ENCODE measurements around the gene AFAP1. TPM values are rescaled to one million over a fixed set of nuclear protein-coding genes. Genes with fewer than 3 reads are reported as not detected.

Gene AFAP1
- total and polyA plus RNA-seq, 8 donors = 3.2 to 15.9 (median 6.3) TPM

DNA sequence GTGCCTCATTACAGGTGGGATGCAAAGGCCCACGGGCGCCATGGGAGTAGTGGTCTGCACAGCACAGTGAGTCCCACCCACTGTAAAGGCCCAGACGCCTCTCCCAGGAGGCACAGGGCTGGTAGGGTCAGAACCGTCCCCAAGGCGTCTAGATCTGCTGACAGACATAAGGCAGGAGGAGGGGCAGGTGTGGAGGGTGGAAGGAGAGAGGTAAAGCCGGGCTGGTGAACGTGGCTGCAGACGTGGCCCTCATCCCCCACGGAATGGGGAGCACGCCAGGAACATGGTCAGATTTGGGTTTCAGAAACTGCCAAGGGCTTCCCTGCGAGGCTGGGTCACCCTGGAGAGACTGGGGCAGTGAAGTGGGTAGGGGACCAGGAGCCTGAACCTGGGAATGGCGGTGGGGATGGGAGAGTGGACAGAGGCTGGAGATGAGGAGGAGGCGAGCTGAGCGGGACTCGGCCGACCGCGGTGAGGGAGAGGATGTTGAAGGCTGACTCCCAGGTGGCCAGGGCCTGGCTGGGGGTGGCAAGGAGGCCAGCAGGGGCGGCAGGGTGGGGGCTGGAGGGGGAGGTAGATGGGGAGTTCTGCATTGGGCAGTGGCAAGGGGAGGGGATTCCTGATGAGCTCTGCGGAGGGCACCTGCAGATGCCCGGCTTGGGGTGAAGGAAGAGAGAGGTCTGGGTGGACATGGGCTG lies 184.9 kb downstream of the AFAP1 start:
- H3K4me3 ChIP-seq = no peak overlapping the region
- peak in 1 of 6 donors; percentile 11 for DNase-seq
- WGBS, 2 donors = 85 to 86% methylated on average over 20 to 21 of the region's 21 CpGs

GRCh38 chr4:7753931-7754465 lies 185.7 kb downstream of the AFAP1 start:
- peak in 1 of 6 donors; percentile 1 for DNase-seq
- no peaks in the 10 kb centered on the region for H3K36me3 ChIP-seq
- no peak overlapping the region for H3K4me3 ChIP-seq
- peak overlapping the region in 2 of 4 donors; percentile 47 to 54 for H3K27ac ChIP-seq
- intact Hi-C loops (cut with DNase I) = no loop called here
- 79 to 85% methylated on average over 15 of the region's 15 CpGs for WGBS, 2 donors
- no peak for TF ChIP-seq CTCF (IDR thresholded peaks at IDR 0.05)
- no peaks in the 10 kb centered on the region for H3K4me1 ChIP-seq
- no peaks in the 10 kb centered on the region for H3K27me3 ChIP-seq
- H3K9me3 ChIP-seq = no peaks in the 10 kb centered on the region
- no peak for ATAC-seq
- no peak for FAIRE-seq

More for the DNA sequence above, 184.9 kb downstream of the AFAP1 start:
- H3K27me3 ChIP-seq = no peaks in the 10 kb centered on the region
- intact Hi-C loops (cut with DNase I) = no loop called here
- no peaks in the 10 kb centered on the region for H3K4me1 ChIP-seq
- H3K9me3 ChIP-seq = no peaks in the 10 kb centered on the region
- TF ChIP-seq CTCF (IDR thresholded peaks at IDR 0.05) = no peak
- no peak overlapping the region for H3K27ac ChIP-seq
- H3K36me3 ChIP-seq = no peaks in the 10 kb centered on the region
- FAIRE-seq (no peak), ATAC-seq (no peak)

DNA sequence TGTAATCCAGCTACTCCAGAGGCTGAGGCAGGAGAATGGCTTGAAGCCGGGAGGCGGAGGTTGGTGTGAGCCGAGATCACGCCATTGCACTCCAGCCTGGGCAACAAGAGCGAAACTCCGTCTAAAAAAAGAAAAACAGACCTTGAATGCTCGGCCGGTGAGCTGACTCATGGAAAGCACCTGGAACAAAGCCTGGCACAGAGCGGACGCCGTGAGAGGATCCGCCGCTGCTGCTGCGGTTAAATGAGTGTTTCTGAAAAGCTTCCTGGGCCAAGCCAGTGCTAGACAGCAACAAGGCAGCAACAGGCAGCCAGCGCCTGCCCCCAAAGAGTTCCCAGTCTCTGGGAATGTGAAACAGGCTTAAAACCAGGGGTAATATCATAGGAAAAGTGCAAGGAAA lies 186.4 kb downstream of the AFAP1 start:
- 59 to 72% methylated on average over 15 of the region's 15 CpGs for WGBS, 2 donors
- H3K27ac ChIP-seq = peak overlapping the region in 2 of 4 donors; percentile 47 to 54
- no peak for TF ChIP-seq CTCF (IDR thresholded peaks at IDR 0.05)

DNA sequence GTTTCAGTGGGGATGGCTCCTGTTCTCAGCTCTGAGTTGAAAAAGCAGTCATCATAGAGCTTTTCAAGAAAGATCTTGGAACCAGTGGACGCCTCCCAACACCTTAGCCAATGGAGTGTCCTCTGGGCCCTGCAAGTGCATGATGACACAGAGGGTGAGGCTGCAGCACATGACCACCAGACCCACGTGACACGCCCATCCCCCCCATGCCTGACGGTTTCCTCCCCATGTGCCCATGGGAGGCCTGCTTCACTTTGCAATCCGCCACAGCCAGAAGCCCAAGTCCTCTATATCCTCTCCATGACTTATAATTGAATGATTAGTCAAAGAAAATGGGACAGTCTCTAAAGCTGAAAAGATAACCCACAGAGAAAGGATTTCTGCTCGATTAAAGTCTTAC lies 187.0 kb downstream of the AFAP1 start:
- intact Hi-C loops (cut with DNase I) = no loop called here
- 90% methylated on average over 6 of the region's 6 CpGs for WGBS, 2 donors
- no peak for ATAC-seq

More for the DNA sequence above, 186.4 kb downstream of the AFAP1 start:
- Histone ChIP-seq H3K4me1 (no peaks in the 10 kb centered on the region), H3K27me3 (no peaks in the 10 kb centered on the region), H3K36me3 (no peaks in the 10 kb centered on the region), H3K4me3 (no peak overlapping the region), H3K9me3 (no peaks in the 10 kb centered on the region)
- FAIRE-seq (no peak), ATAC-seq (peak in 3 of 4 donors; percentile 66 to 75 (median 70)), DNase-seq (peak in 3 of 6 donors; percentile 2 to 43 (median 11))
- intact Hi-C loops (cut with DNase I) = no loop called here

More for the DNA sequence above, 187.0 kb downstream of the AFAP1 start:
- DNase-seq (peak in 2 of 6 donors; percentile 11 to 30), FAIRE-seq (no peak)
- no peak overlapping the region for H3K4me3 ChIP-seq
- no peaks in the 10 kb centered on the region for H3K4me1 ChIP-seq
- TF ChIP-seq CTCF (IDR thresholded peaks at IDR 0.05) = no peak
- peak overlapping the region in 1 of 4 donors; percentile 47 for H3K27ac ChIP-seq
- H3K9me3 ChIP-seq = no peaks in the 10 kb centered on the region
- H3K27me3 ChIP-seq = no peaks in the 10 kb centered on the region
- H3K36me3 ChIP-seq = no peaks in the 10 kb centered on the region
